SK-N-SH treated with all-trans-retinoic acid at 6 μM for 48 hours (cell line): ENCODE data around the gene CDC42SE1.

Experiments
- ISL1 ChIP-seq: fragments of 250-450 bp; sonication (Bioruptor Pico); IDR thresholded peaks from 2 replicates; pipeline ENCODE4 v2.1.2; 2022; ENCODE audit warnings: mild to moderate bottlenecking, moderate library complexity
- TOX ChIP-seq: fragments of 250-450 bp; sonication (Bioruptor Pico); IDR thresholded peaks from 2 replicates; pipeline ENCODE4 v1.8.0; 2021; ENCODE audit warnings: mild to moderate bottlenecking, moderate library complexity, borderline replicate concordance
- ZFP30 ChIP-seq: fragments of 450-650 bp; formaldehyde crosslinking; IDR thresholded peaks from 2 replicates; pipeline ENCODE4 v1.5.0; 2022; ENCODE audit warnings: mild to moderate bottlenecking, moderate library complexity
- ZNF8 ChIP-seq: fragments of 450-650 bp; formaldehyde crosslinking; IDR thresholded peaks from 2 replicates; pipeline ENCODE4 v1.5.0; 2020; ENCODE audit warnings: mild to moderate bottlenecking, moderate library complexity
- TF ChIP-seq, protein P1 (sequence below): fragments of 250-450 bp; sonication (Bioruptor Pico); IDR thresholded peaks from 2 replicates; pipeline ENCODE4 v1.8.0; 2020; ENCODE audit warnings: mild to moderate bottlenecking, moderate library complexity, borderline replicate concordance

DNA sequence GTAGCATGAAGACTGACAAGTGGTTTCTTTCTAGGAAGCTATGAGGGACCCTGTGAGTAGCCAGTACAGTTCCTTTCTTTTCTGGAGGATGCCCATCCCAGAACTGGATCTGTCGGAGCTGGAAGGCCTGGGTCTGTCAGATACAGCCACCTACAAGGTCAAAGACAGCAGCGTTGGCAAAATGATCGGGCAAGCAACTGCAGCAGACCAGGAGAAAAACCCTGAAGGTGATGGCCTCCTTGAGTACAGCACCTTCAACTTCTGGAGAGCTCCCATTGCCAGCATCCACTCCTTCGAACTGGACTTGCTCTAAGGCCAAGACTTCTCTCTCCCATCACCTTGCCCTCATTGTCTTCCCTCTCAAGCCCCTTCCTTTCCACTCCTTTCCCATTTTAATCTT, 7.8 kb upstream of the CDC42SE1 start:
- TF ChIP-seq ISL1 (CRISPR knock-in tag) (no peak), ZFP30 (CRISPR knock-in tag) (no peak), ZNF8 (CRISPR knock-in tag) (no peak), TOX (CRISPR knock-in tag) (no peak)
- TF ChIP-seq, protein P1, sequence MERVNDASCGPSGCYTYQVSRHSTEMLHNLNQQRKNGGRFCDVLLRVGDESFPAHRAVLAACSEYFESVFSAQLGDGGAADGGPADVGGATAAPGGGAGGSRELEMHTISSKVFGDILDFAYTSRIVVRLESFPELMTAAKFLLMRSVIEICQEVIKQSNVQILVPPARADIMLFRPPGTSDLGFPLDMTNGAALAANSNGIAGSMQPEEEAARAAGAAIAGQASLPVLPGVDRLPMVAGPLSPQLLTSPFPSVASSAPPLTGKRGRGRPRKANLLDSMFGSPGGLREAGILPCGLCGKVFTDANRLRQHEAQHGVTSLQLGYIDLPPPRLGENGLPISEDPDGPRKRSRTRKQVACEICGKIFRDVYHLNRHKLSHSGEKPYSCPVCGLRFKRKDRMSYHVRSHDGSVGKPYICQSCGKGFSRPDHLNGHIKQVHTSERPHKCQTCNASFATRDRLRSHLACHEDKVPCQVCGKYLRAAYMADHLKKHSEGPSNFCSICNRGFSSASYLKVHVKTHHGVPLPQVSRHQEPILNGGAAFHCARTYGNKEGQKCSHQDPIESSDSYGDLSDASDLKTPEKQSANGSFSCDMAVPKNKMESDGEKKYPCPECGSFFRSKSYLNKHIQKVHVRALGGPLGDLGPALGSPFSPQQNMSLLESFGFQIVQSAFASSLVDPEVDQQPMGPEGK (CRISPR knock-in tag) = no peak
